HL-60 (cell line): Measurements from ENCODE around the gene COL25A1.

Source experiments
- DNase-seq, 2 experiments: peaks; one replicate each; pipeline ENCODE4 v3.0.0-alpha.2; 2010 to 2020; ENCODE audit warnings: low read depth in 1 of 2, low spot score in 1 of 2
- H3K27ac ChIP-seq: fragments of 250-450 bp; sonication (Bioruptor Pico); replicated peaks from 2 replicates; pipeline ENCODE4 v1.5.1; 2020; ENCODE audit warnings: mild to moderate bottlenecking, moderate library complexity
- H3K27me3 ChIP-seq: fragments of 250-450 bp; sonication (Bioruptor Pico); 2 replicates; pipeline ENCODE4 v1.5.1; 2021; ENCODE audit warnings: mild to moderate bottlenecking, moderate library complexity; ENCODE audit not compliant: insufficient read depth, poor library complexity, severe bottlenecking
- H3K4me3 ChIP-seq: replicated peaks from 2 replicates; pipeline ENCODE4 v1.5.1; 2011; ENCODE audit warnings: mild to moderate bottlenecking, control low read depth, low read length; ENCODE audit not compliant: insufficient read depth
- CTCF ChIP-seq: IDR thresholded peaks from one replicate; pipeline ENCODE4 v1.5.1; 2011; ENCODE audit warnings: low read length, control low read depth, inconsistent platforms; ENCODE audit not compliant: insufficient read depth
- GABPA ChIP-seq: IDR thresholded peaks from 2 replicates; pipeline ENCODE4 v1.6.1; 2012; ENCODE audit warnings: low read depth
- POLR2AphosphoS5 ChIP-seq: IDR thresholded peaks from 2 replicates; pipeline ENCODE4 v1.6.1; 2012; ENCODE audit warnings: low read depth
- REST ChIP-seq: IDR thresholded peaks from 2 replicates; pipeline ENCODE4 v1.6.1; 2012; ENCODE audit warnings: low read depth; ENCODE audit not compliant: insufficient replicate concordance
- SPI1 ChIP-seq: IDR thresholded peaks from 2 replicates; pipeline ENCODE4 v1.6.1; 2012; ENCODE audit warnings: low read depth, mild to moderate bottlenecking, borderline replicate concordance

Gene COL25A1

GRCh38 chr4:108930186-108930585 is 372.3 kb downstream of the COL25A1 start:
- TF ChIP-seq SPI1 (no peak), CTCF (no peak), REST (no peak)
- Histone ChIP-seq H3K27me3 (no peaks in the 10 kb centered on the region), H3K4me3 (no peak overlapping the region), H3K27ac (no peak overlapping the region)
- DNase-seq, result no peak

- TF ChIP-seq POLR2AphosphoS5, result no peak
- no peak for TF ChIP-seq GABPA
- no peak for TF ChIP-seq CTCF
- no peak for TF ChIP-seq REST
- no peak for TF ChIP-seq SPI1
- Histone ChIP-seq H3K27ac (no peak overlapping the region), H3K4me3 (no peak overlapping the region), H3K27me3 (no peaks in the 10 kb centered on the region)
- no peak for DNase-seq
Measured at GRCh38 chr4:108926781-108927180, 375.7 kb downstream of the COL25A1 start.

- Histone ChIP-seq H3K27ac (no peak overlapping the region), H3K27me3 (no peaks in the 10 kb centered on the region), H3K4me3 (no peak overlapping the region)
- no peak for DNase-seq
- TF ChIP-seq GABPA (no peak), REST (no peak), SPI1 (no peak), POLR2AphosphoS5 (no peak), CTCF (no peak)
Measured at GRCh38 chr4:108926061-108926460, 376.4 kb downstream of the COL25A1 start.
